ENCODE data around the gene SEC23IP. TPM values are rescaled to one million over a fixed set of nuclear protein-coding genes. Genes with fewer than 3 reads are reported as not detected.

SEC23IP gene
- total RNA-seq, 1 donor from 2014 or later, result 59.0 TPM

- H3K4me1 Mint-ChIP-seq, result no peaks in the 10 kb centered on the region
- peaks cover 28% of the 10 kb centered on the region for H3K27me3 Mint-ChIP-seq (ENCODE audit: low read depth)
- no peak overlapping the region for H3K27ac Mint-ChIP-seq
- no peak for DNase-seq (ENCODE audit: low spot score in 2 of 2, unreplicated experiment in 2 of 2)
- TF ChIP-seq CTCF (IDR thresholded peaks at IDR 0.05; ENCODE audit: unreplicated experiment), result no peak
- peaks cover 13% of the 10 kb centered on the region for H3K9me3 Mint-ChIP-seq
- H3K4me3 Mint-ChIP-seq, result no peak overlapping the region
- H3K36me3 Mint-ChIP-seq, result no peaks in the 10 kb centered on the region
Measured at GRCh38 chr10:119991816-119992215, 99.3 kb downstream of the SEC23IP start.

Small RNA genes within 50 kb of the gene (microRNA-seq; reads per million reads assigned to microRNA genes)
- not detected for gene MIR4682

Other genes with a start within 250 kb of the SEC23IP start
- 22.2 to 23.3 TPM (median 23.0 TPM) in 3 replicates for gene BAG3, start 241.3 kb upstream of the SEC23IP start, total RNA-seq
- 55.8 to 56.5 TPM (median 56.0 TPM) in 3 replicates for gene INPP5F, start 166.7 kb upstream of the SEC23IP start, total RNA-seq
- 42.9 to 45.1 TPM (median 44.0 TPM) in 3 replicates for gene MCMBP, start 19.9 kb upstream of the SEC23IP start, total RNA-seq